ENCODE measurements around the gene OR10Z1.

DNA sequence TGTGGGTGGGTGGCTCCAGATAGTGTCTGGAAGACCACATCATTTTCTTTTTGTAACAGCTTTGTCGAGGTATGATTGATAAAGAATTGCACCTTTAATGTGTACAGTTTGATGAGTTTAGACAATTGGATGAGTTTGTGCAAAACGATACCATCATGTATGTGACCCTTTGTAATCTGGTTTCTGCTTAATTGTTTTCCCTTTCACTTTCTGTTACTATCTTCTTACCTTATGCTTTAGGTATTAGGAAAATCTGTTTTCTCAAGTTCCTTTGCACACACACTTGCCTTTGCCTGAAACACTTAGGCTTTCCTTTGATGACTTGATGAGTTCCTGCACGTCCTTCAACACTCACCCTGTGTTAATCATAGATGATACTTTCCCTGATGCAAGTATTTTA, 6.8 kb downstream of the OR10Z1 start:
- TF ChIP-seq POLR2A (IDR thresholded peaks at IDR 0.05): no peak
- TF ChIP-seq, protein P1, sequence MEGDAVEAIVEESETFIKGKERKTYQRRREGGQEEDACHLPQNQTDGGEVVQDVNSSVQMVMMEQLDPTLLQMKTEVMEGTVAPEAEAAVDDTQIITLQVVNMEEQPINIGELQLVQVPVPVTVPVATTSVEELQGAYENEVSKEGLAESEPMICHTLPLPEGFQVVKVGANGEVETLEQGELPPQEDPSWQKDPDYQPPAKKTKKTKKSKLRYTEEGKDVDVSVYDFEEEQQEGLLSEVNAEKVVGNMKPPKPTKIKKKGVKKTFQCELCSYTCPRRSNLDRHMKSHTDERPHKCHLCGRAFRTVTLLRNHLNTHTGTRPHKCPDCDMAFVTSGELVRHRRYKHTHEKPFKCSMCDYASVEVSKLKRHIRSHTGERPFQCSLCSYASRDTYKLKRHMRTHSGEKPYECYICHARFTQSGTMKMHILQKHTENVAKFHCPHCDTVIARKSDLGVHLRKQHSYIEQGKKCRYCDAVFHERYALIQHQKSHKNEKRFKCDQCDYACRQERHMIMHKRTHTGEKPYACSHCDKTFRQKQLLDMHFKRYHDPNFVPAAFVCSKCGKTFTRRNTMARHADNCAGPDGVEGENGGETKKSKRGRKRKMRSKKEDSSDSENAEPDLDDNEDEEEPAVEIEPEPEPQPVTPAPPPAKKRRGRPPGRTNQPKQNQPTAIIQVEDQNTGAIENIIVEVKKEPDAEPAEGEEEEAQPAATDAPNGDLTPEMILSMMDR (IDR thresholded peaks at IDR 0.05): no peak
- TF ChIP-seq EP300 (IDR thresholded peaks at IDR 0.05; ENCODE audit: low read depth): no peak
